HTR-8/SVneo (cell line): ENCODE measurements around the gene ARHGAP45.

Source experiments
- DNase-seq: peaks from one replicate; pipeline ENCODE4 v3.0.0; 2011; ENCODE audit warnings: low spot score, mixed read lengths; ENCODE audit not compliant: insufficient read length
- FAIRE-seq: peaks from 2 replicates; lab custom pipeline; 2011; peaks lifted over from hg19 to GRCh38; lab: Jason Lieb, UNC

ARHGAP45 gene

GRCh38 chr19:1068009-1069001 lies 1.3 kb downstream of the ARHGAP45 start:
- no peak for DNase-seq
- FAIRE-seq: no peak

- DNase-seq (no peak), FAIRE-seq (no peak)
These were observed 2.2 kb downstream of the ARHGAP45 start for GRCh38 chr19:1069009-1069779.

GRCh38 chr19:1070576-1070930 lies 3.6 kb downstream of the ARHGAP45 start:
- no peak for DNase-seq
- FAIRE-seq: no peak

- DNase-seq (no peak), FAIRE-seq (no peak)
These were observed 4.2 kb downstream of the ARHGAP45 start for GRCh38 chr19:1070931-1071791.

- DNase-seq (no peak), FAIRE-seq (no peak)
These were observed 5.5 kb downstream of the ARHGAP45 start for GRCh38 chr19:1072371-1073015.

- DNase-seq: no peak
- FAIRE-seq: no peak
These were observed 6.3 kb downstream of the ARHGAP45 start for GRCh38 chr19:1073063-1073955.

- DNase-seq (no peak), FAIRE-seq (no peak)
These were observed 7.1 kb downstream of the ARHGAP45 start for GRCh38 chr19:1073956-1074517.

GRCh38 chr19:1074544-1075283 lies 7.7 kb downstream of the ARHGAP45 start:
- FAIRE-seq (no peak), DNase-seq (no peak)

- FAIRE-seq (no peak), DNase-seq (no peak)
These were observed 9.0 kb downstream of the ARHGAP45 start for GRCh38 chr19:1076046-1076386.

- FAIRE-seq: no peak
These were observed 10.0 kb downstream of the ARHGAP45 start for GRCh38 chr19:1076951-1077350.

GRCh38 chr19:1079566-1080111 lies 12.7 kb downstream of the ARHGAP45 start:
- DNase-seq (no peak), FAIRE-seq (no peak)

More at GRCh38 chr19:1076951-1077350, 10.0 kb downstream of the ARHGAP45 start:
- no peak for DNase-seq

GRCh38 chr19:1080360-1081161 lies 13.6 kb downstream of the ARHGAP45 start:
- DNase-seq (no peak), FAIRE-seq (no peak)

- no peak for FAIRE-seq
- DNase-seq: no peak
These were observed 14.6 kb downstream of the ARHGAP45 start for GRCh38 chr19:1081301-1082164.

GRCh38 chr19:1082165-1082927 lies 15.4 kb downstream of the ARHGAP45 start:
- FAIRE-seq: no peak
- no peak for DNase-seq
